CD4-positive, alpha-beta T cell treated with Interleukin-2 at 100 ng/mL for 4 hours (primary cell): Measurements from ENCODE around the gene CDK2.
A peak's percentile ranks its signal among the peaks of the same experiment; 100 is the strongest.
"Not testable (repeated sequence)": the region's sequence is repeated elsewhere in the genome, so short reads cannot be mapped to it uniquely, and the experiment has no call there.

Experiments used
- DNase-seq: peaks from one replicate; pipeline ENCODE4 v3.0.0-alpha.2; 2020; ENCODE audit warnings: low spot score

Gene CDK2

GRCh38 chr12:55938826-55939501 lies 27.7 kb upstream of the CDK2 start:
- DNase-seq = no peak

- DNase-seq = peak; percentile 90
These were observed 26.4 kb upstream of the CDK2 start for GRCh38 chr12:55940065-55940732.

- DNase-seq = no peak
These were observed 24.6 kb upstream of the CDK2 start for GRCh38 chr12:55942055-55942454.

GRCh38 chr12:55942577-55943136 lies 24.0 kb upstream of the CDK2 start:
- DNase-seq = no peak

- no peak for DNase-seq
These were observed 20.1 kb upstream of the CDK2 start for GRCh38 chr12:55946553-55946952.

DNA sequence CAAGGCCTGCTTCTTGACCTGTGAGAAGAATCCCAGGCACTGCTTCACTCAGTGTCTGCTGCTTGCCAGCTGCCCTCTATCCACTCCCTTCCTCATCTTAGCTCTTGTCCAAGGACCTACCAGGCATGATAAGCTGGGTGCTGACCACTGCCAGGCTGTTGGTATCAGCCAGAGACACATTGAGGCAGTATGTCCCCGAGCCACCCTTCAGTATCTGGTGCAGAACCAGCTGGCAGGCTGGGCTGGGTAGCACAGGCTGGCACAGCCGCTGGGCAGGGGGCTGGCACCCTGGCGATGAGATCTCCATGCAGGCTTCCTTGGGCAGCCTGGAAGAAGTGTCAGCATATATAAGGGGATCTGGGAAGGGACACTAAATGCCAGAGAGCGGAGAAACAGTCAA lies 11.3 kb upstream of the CDK2 start:
- no peak for DNase-seq

DNA sequence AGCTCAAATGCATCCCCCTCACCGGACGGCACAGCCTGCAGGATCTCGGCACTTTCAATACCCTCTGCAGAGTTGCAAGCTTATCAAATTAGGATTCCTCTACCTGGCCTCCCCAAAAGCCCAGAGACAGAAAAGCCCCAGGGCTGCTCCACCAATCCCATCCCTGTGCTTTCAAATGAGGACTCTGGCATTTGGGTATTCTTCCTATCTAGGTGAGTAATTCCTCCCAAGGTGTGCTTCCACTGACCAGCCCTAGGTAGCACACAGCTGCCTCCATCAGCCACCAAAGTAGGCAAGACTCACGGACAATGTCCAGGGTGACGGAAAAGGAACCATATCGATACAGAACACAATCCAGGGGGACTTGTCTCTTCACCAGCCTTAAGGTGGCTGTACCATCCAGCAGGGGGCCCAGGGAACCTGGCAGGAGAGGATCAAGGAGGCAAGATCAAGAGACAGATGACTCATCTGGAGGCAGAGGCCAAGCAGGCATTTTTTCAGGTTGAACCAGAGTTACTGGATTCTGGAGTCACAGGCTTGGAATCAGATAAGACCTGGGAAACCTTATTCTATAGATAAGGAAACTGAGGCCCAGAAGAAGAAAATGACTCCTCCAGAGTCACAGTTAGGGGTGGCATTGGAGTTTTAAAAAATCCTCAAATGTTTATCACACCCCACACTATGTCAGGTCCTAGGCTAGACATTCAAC lies 10.7 kb upstream of the CDK2 start:
- peak; percentile 55 for DNase-seq

GRCh38 chr12:55957106-55957859 lies 9.3 kb upstream of the CDK2 start:
- no peak for DNase-seq

DNA sequence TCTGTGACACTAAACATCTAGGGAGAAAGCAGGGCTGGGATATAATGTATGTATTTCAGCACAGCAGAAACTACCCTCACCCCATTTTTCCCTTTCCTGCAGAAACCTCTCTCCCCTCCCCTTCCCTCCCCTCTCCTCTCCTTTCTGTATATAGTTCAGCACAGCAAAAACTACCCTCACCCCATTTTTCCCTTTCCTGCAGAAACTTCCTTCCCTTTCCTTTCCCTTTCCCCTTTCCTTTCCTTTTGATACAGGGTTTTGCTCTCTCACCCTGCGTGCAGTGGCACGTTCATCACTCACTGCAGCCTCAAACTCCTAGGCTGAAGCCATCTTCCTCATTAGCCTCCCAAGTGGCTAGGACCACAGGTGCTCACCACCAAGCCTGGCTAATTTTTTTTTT lies 2.9 kb upstream of the CDK2 start:
- no peak for DNase-seq

DNA sequence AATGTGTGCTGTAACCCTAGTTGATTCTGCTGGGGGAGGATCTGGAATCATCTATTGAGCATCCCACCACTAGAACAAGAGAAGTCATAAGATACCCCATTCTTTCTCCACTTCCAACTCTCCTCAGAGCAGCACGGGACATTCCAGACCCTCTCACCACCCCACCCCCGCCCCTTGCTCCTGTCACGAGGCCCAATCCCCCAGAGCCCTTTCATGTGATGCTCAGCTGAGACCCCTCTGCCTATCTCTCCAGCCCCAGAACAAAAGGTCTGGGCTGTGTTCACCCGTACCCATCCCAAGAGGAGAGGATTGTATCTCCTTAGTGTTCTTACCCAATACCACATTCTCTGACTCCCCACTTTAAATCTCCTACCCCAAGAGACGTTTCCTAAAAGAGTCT lies 1.4 kb upstream of the CDK2 start:
- DNase-seq = no peak

DNA sequence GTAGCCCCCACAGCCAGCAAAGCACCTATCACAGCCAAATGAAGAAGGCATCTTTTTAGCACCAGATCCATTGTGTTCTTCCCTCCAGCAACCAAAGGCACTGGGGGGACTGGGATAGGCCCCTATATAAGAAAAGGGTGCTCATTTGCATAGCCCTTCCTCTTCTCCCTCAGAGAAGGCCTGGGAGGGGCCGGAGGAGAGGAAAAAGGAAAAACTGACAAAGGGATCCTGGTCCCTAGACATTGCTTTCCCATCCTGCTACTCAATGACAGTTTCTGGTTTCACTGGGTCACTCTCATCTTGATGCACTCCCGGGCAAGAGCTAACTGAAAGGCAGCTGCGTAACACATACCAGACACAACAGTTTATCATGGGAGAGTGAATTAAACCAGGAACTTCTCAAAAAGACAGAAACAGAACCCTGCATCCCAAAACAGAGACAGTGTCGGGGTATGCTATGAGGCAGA lies 656 bp upstream of the CDK2 start, which contains the start of gene PMEL:
PMEL (minus strand) TSS at position 102 of the 467 bp plus-strand sequence; CDS start at position 71, 31 bp downstream.
- DNase-seq = no peak

DNA sequence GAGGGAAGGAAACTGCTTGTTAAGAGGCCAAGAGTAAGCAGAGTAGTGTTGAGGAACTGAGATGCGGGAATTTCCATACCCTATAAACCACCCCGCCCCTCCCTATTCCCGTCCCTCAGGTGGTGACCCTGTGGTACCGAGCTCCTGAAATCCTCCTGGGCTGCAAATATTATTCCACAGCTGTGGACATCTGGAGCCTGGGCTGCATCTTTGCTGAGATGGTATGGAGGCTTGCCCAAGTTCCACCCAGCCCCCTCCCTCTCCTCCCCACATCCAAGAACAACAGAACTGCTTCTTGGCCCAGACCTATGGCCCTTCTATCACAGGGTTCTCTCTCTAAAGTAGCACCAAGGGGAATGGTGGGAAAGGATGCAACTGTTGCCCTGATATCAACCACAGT lies 2.7 kb downstream of the CDK2 start:
- DNase-seq = no peak

DNA sequence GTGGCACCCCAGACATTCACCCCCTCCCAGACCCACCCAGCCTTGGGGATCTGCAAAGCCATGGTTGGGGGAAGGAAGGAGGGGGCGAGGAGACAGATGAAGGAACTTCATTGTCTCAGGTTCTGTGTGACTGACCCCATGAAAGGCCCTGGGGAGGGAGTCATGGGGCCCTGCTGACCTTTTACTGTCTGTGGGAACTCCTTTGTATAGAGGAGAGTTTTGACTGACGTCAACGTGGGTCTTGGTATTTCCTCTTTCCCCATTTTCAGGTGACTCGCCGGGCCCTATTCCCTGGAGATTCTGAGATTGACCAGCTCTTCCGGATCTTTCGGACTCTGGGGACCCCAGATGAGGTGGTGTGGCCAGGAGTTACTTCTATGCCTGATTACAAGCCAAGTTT lies 4.1 kb downstream of the CDK2 start:
- DNase-seq = no peak

DNA sequence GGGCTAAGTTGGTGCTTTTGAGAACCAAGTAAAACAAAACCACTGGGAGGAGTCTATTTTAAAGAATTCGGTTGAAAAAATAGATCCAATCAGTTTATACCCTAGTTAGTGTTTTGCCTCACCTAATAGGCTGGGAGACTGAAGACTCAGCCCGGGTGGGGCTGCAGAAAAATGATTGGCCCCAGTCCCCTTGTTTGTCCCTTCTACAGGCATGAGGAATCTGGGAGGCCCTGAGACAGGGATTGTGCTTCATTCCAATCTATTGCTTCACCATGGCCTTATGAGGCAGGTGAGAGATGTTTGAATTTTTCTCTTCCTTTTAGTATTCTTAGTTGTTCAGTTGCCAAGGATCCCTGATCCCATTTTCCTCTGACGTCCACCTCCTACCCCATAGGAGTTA lies 5.4 kb downstream of the CDK2 start:
- no peak for DNase-seq

GRCh38 chr12:55972456-55972855 lies 5.8 kb downstream of the CDK2 start:
- no peak for DNase-seq

- DNase-seq = no peak
These were observed 6.4 kb downstream of the CDK2 start for GRCh38 chr12:55972911-55973598.

GRCh38 chr12:55973599-55974307 lies 7.1 kb downstream of the CDK2 start, which contains the start of gene RAB5B:
TSS of gene RAB5B (plus strand) at chr12:55974078. CDS start at chr12:55986961, 12,883 bp downstream.
- peak; percentile 100 for DNase-seq

- DNase-seq = peak; percentile 24
These were observed 7.7 kb downstream of the CDK2 start for GRCh38 chr12:55974308-55974730.

DNA sequence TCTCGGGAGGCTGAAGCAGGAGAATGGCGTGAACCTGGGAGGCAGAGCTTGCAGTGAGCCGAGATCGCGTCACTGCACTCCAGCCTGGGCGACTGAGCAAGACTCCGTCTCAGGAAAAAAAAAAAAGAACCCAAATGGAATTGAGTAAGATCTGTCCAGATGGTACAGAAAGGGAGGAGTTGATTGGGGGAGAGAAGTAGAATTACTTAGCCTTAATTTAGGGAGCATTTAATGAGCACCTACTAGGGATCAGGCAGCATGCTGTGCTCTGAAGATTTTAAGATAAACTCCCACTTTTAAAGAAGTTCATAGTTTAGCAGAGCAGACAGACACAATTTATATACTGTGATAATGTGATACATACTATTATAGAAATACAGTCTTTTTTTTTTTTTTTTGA lies 11.8 kb downstream of the CDK2 start:
- DNase-seq = no peak

- no peak for DNase-seq
These were observed 12.4 kb downstream of the CDK2 start for GRCh38 chr12:55979069-55979468.

GRCh38 chr12:55981882-55982281 lies 15.3 kb downstream of the CDK2 start:
- not testable (repeated sequence) for DNase-seq
